ENCODE data around the gene LRRTM2.

LRRTM2 gene

GRCh38 chr5:138878437-138879235 is 3.5 kb upstream of the LRRTM2 start:
- DNase-seq, result no peak

- no peak for DNase-seq
Observed at GRCh38 chr5:138876811-138877210, 1.7 kb upstream of the LRRTM2 start.

- no peak for DNase-seq
Observed at GRCh38 chr5:138875946-138876345, 811 bp upstream of the LRRTM2 start.

GRCh38 chr5:138875552-138875875 is 379 bp upstream of the LRRTM2 start:
- DNase-seq, result no peak

- no peak for DNase-seq
Observed at GRCh38 chr5:138874241-138874640, 894 bp downstream of the LRRTM2 start.

GRCh38 chr5:138873466-138874221 is 1.5 kb downstream of the LRRTM2 start:
- no peak for DNase-seq

- DNase-seq, result no peak
Observed at GRCh38 chr5:138872841-138873465, 2.2 kb downstream of the LRRTM2 start.

GRCh38 chr5:138870611-138871010 is 4.5 kb downstream of the LRRTM2 start:
- no peak for DNase-seq

- no peak for DNase-seq
Observed at GRCh38 chr5:138869763-138870500, 5.2 kb downstream of the LRRTM2 start.

GRCh38 chr5:138869038-138869437 is 6.1 kb downstream of the LRRTM2 start:
- DNase-seq, result no peak

- DNase-seq, result no peak
Observed at GRCh38 chr5:138867011-138867410, 8.1 kb downstream of the LRRTM2 start.

GRCh38 chr5:138853132-138853531 is 22.0 kb downstream of the LRRTM2 start:
- DNase-seq, result no peak

- DNase-seq, result no peak
Observed at GRCh38 chr5:138850865-138851435, 24.2 kb downstream of the LRRTM2 start.

GRCh38 chr5:138849882-138850281 is 25.3 kb downstream of the LRRTM2 start:
- no peak for DNase-seq

- DNase-seq, result no peak
Observed at GRCh38 chr5:138849439-138849838, 25.7 kb downstream of the LRRTM2 start.

GRCh38 chr5:138844812-138845513 is 30.2 kb downstream of the LRRTM2 start:
- DNase-seq, result no peak

- DNase-seq, result no peak
Observed at GRCh38 chr5:138844125-138844461, 31.0 kb downstream of the LRRTM2 start.

GRCh38 chr5:138843316-138844124 is 31.6 kb downstream of the LRRTM2 start:
- peak; percentile 13 to 40 for DNase-seq

- no peak for DNase-seq
Observed at GRCh38 chr5:138841531-138841930, 33.6 kb downstream of the LRRTM2 start.

GRCh38 chr5:138840103-138840502 is 35.0 kb downstream of the LRRTM2 start:
- DNase-seq, result no peak

- DNase-seq, result no peak
Observed at GRCh38 chr5:138837160-138837559, 38.0 kb downstream of the LRRTM2 start.

Measured in inflammatory macrophage treated with lipopolysaccharide for 1 hour (primary cell).